ENCODE measurements around the gene TKT. TPM values are rescaled to one million over a fixed set of nuclear protein-coding genes. Genes with fewer than 3 reads are reported as not detected.

The TKT gene
- total and polyA plus RNA-seq, 2 of the 8 experiments (the other 6 are each of a cell fraction or from before 2014, with no cell fraction given), result 418 to 986 TPM

GRCh38 chr3:53213276-53213675 lies 42.5 kb downstream of the TKT start (continued):
- no peak for TF ChIP-seq CHD7 (IDR thresholded peaks at IDR 0.05; ENCODE audit: insufficient replicate concordance, low read length)

Measured in H1 (cell line).